ENCODE data around the gene WNT5B. TPM values are rescaled to one million over a fixed set of nuclear protein-coding genes. Genes with fewer than 3 reads are reported as not detected.
A peak's percentile ranks its signal among the peaks of the same experiment; 100 is the strongest.
"Not testable (repeated sequence)": the region's sequence is repeated elsewhere in the genome, so short reads cannot be mapped to it uniquely, and the experiment has no call there.

Gene WNT5B
- total RNA-seq, 1 donor from 2014 or later: 16.3 TPM

- Mint-ChIP-seq H3K36me3 (ENCODE audit: unreplicated experiment) (no peaks in the 10 kb centered on the region), H3K4me3 (ENCODE audit: unreplicated experiment) (peak overlapping the region; percentile 93), H3K9me3 (ENCODE audit: unreplicated experiment) (peaks cover 4% of the 10 kb centered on the region), H3K4me1 (ENCODE audit: low read depth, unreplicated experiment) (peaks cover 13% of the 10 kb centered on the region), H3K27ac (ENCODE audit: unreplicated experiment) (peak overlapping the region; percentile 41), H3K27me3 (ENCODE audit: unreplicated experiment) (no peaks in the 10 kb centered on the region)
- no peak for TF ChIP-seq CTCF (IDR thresholded peaks at IDR 0.05; ENCODE audit: partially characterized antibody, unreplicated experiment)
- no peak for DNase-seq
Observed at GRCh38 chr12:1692226-1692625, 63.2 kb downstream of the WNT5B start.

- no peaks in the 10 kb centered on the region for H3K27me3 Mint-ChIP-seq (ENCODE audit: unreplicated experiment)
- H3K9me3 Mint-ChIP-seq (ENCODE audit: unreplicated experiment): peaks cover 4% of the 10 kb centered on the region
- H3K4me1 Mint-ChIP-seq (ENCODE audit: low read depth, unreplicated experiment): peaks cover 16% of the 10 kb centered on the region
- TF ChIP-seq CTCF (IDR thresholded peaks at IDR 0.05; ENCODE audit: partially characterized antibody, unreplicated experiment): no peak
- no peak overlapping the region for H3K27ac Mint-ChIP-seq (ENCODE audit: unreplicated experiment)
- H3K36me3 Mint-ChIP-seq (ENCODE audit: unreplicated experiment): no peaks in the 10 kb centered on the region
- H3K4me3 Mint-ChIP-seq (ENCODE audit: unreplicated experiment): no peak overlapping the region
- DNase-seq: no peak
Observed at GRCh38 chr12:1692895-1693610, 64.0 kb downstream of the WNT5B start.

- not testable (repeated sequence) for H3K27me3 Mint-ChIP-seq (ENCODE audit: unreplicated experiment)
- H3K4me1 Mint-ChIP-seq (ENCODE audit: low read depth, unreplicated experiment): peaks cover 16% of the 10 kb centered on the region
Observed at GRCh38 chr12:1695097-1695496, 66.1 kb downstream of the WNT5B start.

GRCh38 chr12:1695886-1696670 is 67.0 kb downstream of the WNT5B start:
- Mint-ChIP-seq H3K4me1 (ENCODE audit: low read depth, unreplicated experiment) (peaks cover 16% of the 10 kb centered on the region), H3K4me3 (ENCODE audit: unreplicated experiment) (no peak overlapping the region), H3K27ac (ENCODE audit: unreplicated experiment) (no peak overlapping the region), H3K36me3 (ENCODE audit: unreplicated experiment) (no peaks in the 10 kb centered on the region), H3K9me3 (ENCODE audit: unreplicated experiment) (peaks cover 4% of the 10 kb centered on the region), H3K27me3 (ENCODE audit: unreplicated experiment) (no peaks in the 10 kb centered on the region)
- DNase-seq: no peak
- TF ChIP-seq CTCF (IDR thresholded peaks at IDR 0.05; ENCODE audit: partially characterized antibody, unreplicated experiment): no peak

More at GRCh38 chr12:1695097-1695496, 66.1 kb downstream of the WNT5B start:
- H3K4me3 Mint-ChIP-seq (ENCODE audit: unreplicated experiment); H3K27ac Mint-ChIP-seq (ENCODE audit: unreplicated experiment); H3K36me3 Mint-ChIP-seq (ENCODE audit: unreplicated experiment); DNase-seq; H3K9me3 Mint-ChIP-seq (ENCODE audit: unreplicated experiment): not testable (repeated sequence)

GRCh38 chr12:1696800-1697199 is 67.8 kb downstream of the WNT5B start:
- Mint-ChIP-seq H3K4me3 (ENCODE audit: unreplicated experiment) (no peak overlapping the region), H3K9me3 (ENCODE audit: unreplicated experiment) (peaks cover under 1% of the 10 kb centered on the region), H3K27ac (ENCODE audit: unreplicated experiment) (no peak overlapping the region), H3K27me3 (ENCODE audit: unreplicated experiment) (no peaks in the 10 kb centered on the region), H3K36me3 (ENCODE audit: unreplicated experiment) (no peaks in the 10 kb centered on the region), H3K4me1 (ENCODE audit: low read depth, unreplicated experiment) (peaks cover 16% of the 10 kb centered on the region)
- TF ChIP-seq CTCF (IDR thresholded peaks at IDR 0.05; ENCODE audit: partially characterized antibody, unreplicated experiment): no peak
- DNase-seq: no peak

Small RNA genes lying within 50 kb of the gene (microRNA-seq; reads per million reads assigned to microRNA genes)
- not detected for gene MIR3649 (ENCODE audit: unreplicated experiment)

Other genes with a start within 250 kb of the WNT5B start
- gene FBXL14, start 34.6 kb upstream of the WNT5B start, total RNA-seq (ENCODE audit: unreplicated experiment): 28.8 TPM
- 43.3 TPM for gene ADIPOR2, start 61.8 kb downstream of the WNT5B start, total RNA-seq (ENCODE audit: unreplicated experiment)
- 14.6 TPM for gene LRTM2, start 191.3 kb downstream of the WNT5B start, total RNA-seq (ENCODE audit: unreplicated experiment)

Measured in glutamatergic neuron (in vitro differentiated cells).